NCI-H510A (cell line): ENCODE data around the gene RGS11.

ENCODE experiments used
- DNase-seq: peaks from one replicate; lab custom pipeline; 2025; lab: John Stamatoyannopoulos, UW

Gene RGS11

DNA sequence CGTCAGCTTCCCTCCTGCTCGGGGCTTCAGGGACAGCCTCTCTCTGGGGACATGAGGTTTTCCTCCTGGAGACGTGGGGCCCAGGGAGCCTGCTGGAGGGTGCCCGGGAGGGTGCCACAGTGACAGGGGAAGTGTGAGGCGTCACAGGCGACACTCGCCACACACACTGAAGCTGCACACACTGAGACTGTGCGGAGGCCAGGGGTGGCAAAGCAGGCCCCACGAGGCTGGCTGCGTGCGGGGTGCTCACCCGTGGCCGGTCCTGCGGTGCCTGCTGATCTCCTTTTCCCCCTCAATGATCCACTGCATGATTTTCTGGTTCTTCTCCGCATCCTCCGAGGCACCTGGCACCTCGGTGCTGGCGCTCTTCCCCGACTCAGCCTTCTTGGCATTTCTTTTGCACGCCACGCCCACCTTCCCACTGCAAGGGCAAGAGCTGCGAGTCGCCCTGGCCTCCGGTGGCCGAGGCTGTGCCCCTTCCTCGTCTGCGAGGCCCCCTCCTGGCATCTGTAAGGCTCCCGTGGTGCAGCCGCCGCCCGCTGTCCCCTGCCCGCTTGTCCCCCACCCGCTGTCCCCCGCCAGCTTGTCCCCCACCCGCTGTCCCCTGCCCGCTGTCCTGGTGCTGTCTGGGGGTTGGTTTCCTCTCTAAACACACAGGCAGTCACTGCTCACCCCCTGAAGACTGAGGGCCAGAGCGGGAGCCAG lies 21.2 kb upstream of the RGS11 start:
- no peak for DNase-seq

DNA sequence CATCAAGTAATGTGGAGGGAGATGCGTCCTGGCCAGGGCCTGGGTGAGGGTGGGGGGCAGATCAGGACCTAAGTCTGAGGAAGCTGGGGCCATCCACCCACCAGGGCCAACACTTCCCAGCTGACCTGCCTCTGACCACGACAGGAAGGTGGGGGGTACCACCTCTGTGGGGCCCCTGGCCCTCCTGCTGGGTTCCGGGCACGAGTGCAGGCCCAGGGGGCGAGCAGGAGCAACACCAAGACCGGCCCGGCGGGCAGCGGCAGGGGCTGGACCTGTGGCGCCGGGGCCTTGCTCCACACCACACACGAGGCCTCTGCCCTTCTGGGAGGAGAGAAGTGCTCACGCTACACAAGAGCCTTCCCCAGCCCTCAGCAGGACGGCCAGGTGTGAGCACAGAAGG lies 20.5 kb upstream of the RGS11 start:
- no peak for DNase-seq

DNA sequence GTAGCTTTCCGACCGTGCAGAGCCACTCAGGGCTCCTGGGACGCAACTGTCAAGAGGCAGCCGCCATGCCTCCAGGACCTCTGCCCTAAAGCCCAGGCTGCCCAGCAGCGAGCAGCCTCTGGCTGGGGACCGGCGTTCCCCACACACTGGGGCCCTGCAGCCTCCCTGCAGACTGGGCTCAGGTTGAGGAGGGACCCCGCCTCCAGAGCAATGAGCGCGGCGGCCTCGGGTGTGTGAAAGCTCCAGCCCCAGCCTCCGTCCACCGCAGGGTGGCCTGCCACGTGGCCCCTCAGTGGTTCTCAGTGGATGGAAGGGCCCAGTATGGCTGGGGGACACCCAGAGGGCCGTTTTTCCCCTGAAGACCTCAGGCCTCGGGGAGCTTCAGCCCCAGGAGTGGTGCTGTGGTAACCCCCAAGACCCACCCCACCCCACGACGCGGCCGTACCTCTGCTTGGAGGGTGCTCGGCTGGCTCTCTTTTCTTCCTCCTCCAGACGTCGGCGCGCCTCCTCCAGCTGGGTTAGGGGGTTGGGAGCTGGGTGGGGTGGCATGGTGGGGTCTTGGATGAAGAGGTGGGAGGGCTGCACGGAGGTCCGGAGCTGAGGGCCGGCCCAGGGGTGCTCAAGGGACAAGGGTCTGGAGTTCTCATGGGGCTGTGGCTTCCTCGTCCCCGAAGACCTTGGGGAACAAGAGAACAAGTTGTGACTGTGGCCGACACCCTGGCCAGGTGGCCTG lies 17.5 kb upstream of the RGS11 start:
- DNase-seq = no peak

DNA sequence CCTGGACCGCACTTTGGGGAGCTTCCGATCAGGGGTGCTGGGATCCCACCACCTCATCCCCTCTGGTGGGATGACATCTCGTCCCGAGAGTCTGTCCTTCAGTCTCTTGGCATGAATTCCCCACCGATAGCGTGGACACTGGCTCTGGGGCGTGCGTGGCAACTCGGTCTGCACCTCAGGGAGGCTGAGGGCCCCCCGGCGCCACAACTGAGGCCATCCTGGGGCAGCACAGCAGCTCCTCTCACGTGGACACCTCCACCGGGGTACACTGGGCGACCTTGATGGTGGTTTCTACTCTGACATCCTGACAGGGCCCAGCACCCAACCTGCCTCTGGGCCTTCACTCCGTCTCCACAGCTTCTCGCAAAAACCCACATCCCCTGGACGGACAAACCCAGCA lies 15.8 kb upstream of the RGS11 start:
- DNase-seq = no peak

DNA sequence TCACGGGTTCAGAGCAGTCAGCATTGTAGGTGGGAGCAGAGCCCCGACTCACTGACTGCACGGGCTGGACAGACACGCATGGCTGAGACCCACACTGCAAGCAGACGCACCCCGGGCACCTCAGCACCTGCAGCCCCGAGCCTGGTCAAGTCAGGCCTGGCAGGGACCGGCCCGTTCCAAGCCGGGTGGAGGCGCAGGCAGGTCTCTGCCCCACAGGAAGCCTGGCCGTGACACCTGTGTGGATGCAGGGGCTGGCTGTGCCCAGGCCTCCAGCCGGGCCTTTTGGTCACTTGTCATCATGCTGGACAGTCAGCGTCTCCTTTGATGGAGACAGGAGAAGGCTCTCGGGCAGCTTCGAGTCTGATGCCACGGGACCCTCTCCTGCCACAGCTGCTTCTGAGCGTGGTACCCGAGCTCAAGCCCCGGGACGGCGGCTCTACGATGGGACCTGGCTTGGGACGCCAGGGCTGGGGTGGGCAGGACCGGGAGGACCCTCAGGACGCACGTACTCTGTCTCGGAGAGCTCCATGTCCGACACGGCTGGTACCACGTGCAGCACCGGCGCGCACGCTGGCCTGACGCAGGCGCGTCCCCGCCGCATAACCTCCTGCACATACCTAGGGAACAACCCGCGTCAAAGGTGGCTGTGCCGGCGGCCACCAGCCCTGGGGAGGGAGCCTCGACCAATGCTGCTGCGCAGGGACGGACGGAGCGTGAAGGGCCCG lies 15.1 kb upstream of the RGS11 start:
- DNase-seq = no peak

DNA sequence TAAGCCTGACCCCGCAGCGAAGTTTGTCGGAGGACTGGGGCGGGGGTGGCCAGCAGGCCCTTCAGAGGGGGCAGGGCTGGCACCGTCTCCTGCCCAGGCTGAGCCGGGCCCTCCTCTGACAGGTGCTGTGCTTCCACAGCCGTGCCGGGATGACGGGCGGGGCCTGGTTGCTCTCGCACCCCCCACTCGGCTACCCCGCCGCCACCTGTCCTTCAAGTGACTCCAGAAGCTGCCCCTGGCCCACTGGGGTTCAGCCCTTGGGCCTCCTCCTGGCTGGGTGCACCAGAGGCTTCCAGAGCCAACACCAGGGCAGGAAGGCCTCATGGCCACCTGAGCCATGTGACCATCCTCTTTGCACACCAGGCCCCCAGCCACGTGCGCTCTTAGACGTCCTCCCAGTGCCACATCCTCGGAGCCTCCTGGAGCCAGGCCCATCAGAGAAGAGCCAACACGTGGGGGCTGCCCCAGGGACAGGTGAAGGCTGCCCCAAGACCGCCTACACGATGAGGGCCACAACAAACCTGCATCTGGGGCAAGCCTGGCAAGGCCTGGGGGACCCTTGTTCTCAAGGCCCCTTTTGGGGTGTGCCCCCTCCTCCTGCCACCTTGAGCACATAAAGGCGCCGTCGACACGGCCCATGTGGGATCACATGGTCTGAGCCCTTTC lies 14.4 kb upstream of the RGS11 start:
- DNase-seq = no peak

DNA sequence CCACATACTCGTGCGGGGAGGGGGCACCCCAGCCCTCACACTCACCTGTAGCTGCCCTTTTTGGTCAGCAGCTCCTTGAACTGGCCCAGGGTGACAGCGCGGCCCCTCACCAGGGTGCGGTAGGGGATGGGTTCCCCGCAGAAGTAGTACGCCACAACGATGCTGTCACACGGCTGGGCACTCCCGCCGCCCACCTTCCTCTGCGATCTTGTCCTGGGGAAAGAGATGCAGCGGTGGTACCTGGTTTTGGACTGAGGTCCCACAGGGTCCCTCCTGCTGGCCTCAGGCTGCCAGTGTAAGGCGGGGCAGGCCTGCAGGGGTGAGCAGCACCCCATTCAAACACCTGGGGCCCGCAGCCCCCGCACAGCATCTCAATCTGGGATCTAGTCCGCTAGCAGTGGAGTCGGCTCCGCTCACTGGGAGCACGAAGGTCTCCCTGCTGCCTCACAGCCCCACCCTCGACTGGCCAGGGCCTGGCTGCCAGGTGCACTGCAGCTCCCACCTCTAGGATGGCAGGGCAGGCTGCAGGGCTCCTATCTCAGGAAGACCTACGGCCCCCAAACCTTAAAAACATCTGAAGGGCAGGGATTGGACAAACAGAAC lies 13.8 kb upstream of the RGS11 start:
- DNase-seq = no peak

DNA sequence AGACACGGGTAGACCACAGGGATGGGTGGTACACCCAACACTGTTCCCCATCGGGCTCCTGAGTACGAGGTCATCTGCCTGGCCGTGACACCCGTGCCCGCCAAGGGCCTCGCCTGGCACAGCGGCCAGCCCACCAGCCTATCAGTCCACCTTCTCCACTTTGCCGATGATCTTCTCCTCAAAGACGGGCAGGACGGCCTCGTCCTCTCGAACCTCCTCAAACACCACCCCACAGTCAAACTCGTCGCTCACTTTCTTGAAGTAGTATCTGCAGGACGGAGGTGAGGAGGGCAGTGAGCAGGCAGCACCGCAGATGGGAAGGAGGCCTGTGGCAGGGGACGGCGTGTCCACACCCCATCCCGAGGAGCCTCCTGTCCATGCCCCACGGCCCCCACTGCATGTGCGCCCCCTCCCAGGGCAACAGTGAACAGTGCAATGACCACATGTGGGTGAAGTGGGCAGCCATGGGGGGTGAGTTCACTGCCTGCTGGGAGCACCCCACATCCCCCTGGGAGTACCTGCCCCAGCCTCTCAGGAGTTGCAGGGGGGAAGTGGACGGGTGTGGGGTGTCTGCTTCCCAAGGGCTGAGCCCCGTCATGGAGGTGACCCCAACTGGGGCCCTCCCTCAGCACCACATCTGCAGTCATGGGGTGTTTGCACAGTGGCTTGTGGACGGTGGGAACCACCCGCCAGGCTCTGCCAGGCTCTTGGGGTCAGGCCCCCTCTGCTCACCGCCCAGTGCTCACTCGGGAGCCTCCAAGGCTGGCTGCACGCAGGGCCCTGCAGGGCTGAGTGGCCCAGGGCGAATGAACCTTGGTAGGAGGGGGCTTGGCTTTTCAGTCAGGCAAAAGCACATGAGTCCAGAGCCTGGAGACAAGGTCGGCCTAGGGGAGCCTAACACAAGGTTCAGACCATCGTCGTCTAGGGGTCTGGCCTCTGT lies 12.5 kb upstream of the RGS11 start:
- DNase-seq = no peak

DNA sequence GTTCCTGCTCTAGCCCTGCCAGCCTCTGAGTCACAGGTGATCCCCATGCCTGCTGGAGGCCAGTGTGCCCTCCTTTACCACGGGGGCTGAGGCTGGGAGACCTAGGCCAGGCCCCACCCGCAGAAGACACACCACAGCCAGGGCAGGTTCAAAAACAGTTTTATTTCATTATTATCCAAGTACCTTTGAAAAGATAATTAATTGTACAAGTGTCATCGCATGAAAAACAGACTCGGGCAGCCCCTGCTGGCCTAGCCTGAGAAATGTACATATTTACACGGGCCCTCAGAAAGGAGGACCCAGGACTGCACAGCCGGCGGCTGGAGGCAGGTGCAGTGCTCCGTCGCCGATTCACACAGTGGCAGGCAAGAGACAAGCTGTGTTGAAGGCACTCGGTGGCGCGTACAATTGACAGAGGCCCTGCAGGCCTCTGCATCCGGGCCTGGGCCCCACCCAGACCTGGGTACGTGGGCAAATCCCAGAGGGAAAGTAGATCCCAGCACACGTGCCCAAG lies 11.6 kb upstream of the RGS11 start:
- no peak for DNase-seq

DNA sequence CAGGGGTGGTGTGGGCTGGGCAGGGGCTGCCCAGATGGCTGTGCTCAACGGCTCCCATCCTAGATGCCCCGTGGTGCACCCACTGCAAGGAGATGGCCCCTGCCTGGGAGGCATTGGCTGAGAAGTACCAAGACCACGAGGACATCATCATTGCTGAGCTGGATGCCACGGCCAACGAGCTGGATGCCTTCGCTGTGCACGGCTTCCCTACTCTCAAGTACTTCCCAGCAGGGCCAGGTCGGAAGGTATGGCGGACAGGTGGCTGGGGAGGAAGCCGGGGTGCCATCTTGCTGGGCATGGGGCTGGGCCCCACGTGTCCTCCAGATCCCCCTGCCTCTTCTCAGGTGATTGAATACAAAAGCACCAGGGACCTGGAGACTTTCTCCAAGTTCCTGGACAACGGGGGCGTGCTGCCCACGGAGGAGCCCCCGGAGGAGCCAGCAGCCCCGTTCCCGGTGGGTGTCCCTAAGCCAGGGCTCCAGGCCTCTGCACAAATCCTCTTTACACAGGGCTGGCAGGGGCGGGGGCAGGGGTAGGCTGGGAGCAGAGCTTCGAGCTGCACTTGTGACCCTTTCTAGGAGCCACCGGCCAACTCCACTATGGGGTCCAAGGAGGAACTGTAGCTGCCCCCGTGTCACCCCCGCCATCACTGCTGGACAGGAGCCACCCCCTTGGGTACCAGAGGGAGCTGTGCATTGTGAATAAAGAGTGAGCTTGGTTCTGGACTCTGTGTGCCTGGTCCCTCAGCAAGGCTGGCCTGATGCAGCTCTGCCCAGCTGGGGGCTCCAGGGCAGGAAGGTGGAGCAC lies 10.9 kb upstream of the RGS11 start:
- no peak for DNase-seq

DNA sequence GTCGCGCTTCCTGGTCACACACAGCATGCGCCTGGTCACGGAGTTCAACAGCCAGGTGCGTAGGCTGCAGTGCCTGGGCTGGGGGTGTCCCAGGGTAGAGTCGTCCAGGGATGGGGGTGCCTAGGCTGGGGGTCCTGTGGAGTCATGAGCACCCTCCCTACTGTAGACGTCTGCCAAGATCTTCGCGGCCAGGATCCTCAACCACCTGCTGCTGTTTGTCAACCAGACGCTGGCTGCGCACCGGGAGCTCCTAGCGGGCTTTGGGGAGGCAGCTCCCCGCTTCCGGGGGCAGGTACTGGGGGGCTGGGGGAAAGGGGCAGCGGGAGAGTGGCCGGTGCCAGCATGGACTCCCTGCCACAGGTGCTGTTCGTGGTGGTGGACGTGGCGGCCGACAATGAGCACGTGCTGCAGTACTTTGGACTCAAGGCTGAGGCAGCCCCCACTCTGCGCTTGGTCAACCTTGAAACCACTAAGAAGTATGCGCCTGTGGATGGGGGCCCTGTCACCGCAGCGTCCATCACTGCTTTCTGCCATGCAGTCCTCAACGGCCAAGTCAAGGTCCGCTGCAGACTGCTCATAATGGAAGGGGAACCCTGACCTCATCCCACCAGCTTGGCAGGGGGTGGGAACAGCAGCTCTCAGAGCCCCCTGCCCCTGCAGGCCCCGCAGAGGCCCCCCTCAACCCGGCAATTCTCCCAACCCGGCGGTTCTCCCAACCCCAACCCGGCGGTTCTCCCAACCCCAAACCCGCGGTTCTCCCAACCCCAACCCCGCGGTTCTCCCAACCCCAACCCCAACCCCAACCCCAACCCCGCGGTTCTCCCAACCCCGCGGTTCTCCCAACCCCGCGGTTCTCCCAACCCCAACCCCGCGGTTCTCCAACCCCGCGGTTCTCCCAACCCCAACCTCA lies 9.7 kb upstream of the RGS11 start:
- DNase-seq = no peak

DNA sequence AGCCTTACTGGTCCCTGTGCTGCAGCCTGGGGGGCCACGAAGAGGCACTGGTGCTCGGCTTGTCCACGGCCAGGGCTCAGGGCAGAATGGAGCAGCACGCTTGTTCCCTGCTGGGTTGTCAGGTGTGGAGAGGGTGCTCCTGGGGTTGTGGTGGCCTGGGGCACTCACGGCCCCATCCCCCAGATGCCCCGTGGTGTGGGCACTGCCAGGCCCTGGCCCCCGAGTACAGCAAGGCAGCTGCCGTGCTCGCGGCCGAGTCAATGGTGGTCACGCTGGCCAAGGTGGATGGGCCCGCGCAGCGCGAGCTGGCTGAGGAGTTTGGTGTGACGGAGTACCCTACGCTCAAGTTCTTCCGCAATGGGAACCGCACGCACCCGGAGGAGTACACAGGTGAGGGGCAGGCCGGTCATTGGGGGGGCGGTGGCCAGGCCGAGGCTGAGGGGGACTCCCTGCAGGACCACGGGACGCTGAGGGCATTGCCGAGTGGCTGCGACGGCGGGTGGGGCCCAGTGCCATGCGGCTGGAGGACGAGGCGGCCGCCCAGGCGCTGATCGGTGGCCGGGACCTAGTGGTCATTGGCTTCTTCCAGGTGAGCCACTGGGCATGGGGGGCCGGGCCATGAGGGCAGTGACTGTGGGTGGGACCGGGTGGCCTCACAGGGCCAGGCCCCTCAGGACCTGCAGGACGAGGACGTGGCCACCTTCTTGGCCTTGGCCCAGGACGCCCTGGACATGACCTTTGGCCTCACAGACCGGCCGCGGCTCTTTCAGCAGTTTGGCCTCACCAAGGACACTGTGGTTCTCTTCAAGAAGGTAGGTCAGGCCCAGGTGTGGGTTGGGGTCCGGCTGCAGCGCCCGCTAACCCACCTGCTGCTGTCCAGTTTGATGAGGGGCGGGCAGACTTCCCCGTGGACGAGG lies 8.7 kb upstream of the RGS11 start:
- no peak for DNase-seq

DNA sequence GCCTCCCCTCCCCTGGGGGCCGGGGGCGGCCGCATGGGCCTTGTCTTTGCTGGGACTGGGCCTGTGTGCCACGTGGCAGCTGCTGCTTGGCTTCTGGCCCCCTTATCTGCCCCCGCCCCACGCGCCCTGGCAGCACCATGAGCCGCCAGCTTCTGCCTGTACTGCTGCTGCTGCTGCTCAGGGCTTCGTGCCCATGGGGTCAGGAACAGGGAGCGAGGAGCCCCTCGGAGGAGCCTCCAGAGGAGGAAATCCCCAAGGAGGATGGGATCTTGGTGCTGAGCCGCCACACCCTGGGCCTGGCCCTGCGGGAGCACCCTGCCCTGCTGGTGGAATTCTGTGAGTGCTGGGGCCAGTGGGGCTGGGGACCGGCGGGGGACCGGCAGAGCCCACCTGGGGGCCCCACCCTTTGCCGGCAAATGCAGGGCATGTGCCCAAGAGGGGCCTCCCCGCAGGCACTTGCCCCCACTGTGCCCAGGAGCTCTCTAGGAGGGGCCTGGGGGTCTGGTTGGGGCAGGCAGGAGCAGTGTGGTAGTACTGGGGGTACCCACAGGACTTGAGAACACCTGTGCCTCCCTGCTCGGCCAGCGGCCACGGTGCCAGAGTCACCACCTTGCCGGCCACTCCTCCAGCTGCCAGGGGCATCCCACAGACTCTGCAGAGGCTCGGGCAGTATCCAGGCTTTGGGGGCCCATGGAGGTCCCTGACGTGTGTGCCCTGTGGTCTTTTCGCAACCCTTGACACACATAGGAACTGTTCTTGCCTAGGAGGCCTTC lies 7.5 kb upstream of the RGS11 start, which contains the start of gene PDIA2:
TSS of gene PDIA2 (plus strand) at position 132 of the 773 bp plus-strand sequence. CDS start at position 138, 6 bp downstream.
- DNase-seq = no peak

DNA sequence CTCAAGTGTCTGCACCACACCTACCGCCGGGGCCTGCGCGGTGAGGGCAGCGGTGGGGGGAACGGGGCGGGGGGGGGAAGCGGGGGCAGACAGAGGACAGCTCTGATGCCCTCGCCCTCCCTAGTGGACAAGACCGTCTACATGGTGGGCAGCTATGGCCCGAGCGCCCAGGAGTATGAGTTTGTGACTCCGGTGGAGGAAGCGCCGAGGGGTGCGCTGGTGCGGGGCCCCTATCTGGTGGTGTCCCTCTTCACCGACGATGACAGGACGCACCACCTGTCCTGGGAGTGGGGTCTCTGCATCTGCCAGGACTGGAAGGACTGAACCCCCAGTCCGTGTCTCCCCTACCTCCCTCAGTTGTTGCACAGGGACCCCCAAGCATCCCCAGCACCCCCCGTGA lies 6.7 kb upstream of the RGS11 start:
- no peak for DNase-seq

DNA sequence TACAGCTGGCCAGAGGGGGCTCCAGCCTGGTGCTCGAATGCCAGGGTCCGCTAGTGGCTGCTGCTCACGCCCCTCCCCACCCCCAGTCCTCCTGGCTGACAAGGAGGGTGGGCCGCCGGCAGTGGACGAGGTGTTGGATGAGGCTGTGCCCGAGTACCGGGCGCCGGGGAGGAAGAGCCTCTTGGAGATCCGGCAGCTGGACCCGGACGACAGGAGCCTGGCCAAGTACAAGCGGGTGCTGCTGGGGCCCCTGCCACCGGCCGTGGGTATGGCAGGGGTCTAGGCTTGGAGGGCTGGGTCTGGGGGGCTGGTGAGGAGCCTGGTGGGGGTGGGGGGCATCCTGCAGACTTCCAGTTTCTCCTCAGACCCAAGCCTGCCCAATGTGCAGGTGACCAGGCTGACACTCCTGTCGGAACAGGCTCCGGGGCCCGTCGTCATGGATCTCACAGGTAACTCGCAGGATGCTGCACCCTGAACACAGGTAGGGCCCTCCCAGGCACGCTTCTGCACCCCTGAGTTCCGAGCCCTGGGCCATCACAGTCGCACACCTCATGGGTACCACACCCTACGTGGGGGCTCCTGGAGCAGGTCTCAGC lies 6.0 kb upstream of the RGS11 start:
- no peak for DNase-seq

DNA sequence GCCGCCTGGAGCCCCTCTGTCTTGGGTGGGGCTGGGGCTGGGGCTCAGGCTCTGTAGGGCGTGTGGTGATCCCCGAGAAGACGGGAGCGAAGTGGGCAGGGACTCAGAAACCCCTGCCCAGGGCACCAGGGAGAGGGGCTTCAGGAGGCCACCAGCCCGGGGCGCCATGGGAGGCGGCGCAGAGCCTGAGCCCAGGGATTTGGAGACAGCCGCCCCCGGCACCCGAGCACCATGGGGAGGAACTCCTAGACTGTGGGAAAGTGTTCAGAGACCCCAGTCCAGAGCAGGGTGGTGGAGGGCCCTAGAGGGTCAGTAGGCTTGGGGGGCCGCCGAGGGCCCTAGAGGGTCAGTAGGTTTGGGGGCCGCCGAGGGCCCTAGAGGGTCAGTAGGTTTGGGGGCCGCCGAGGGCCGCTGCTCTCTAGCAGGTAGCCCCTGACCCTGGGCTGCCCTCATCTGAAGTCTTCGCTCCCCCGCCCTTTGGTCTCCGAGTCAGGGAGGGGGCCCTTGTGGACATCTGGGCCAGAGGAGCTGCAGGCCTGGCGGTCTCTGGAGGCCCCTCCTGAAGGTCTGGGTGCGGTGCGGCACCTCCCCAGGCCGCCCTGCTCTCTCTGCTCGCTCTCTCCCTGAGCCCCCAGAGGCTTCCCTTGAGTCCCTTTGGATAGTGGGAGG lies 5.4 kb upstream of the RGS11 start:
- no peak for DNase-seq
